Measurements from ENCODE around the gene MAZ. TPM values are rescaled to one million over a fixed set of nuclear protein-coding genes. Genes with fewer than 3 reads are reported as not detected.

The MAZ gene
- total and polyA plus RNA-seq, 2 of the 13 experiments (the other 11 are each of a cell fraction or from before 2014, with no cell fraction given): 203 to 277 TPM

GRCh38 chr16:29810699-29811169, 4.4 kb downstream of the MAZ start (continued):
- 0 out of 2 replicates have a peak, but pooled peaks have one; percentile 7 for TF ChIP-seq SNAPC4 (CRISPR knock-in tag; IDR thresholded peaks at IDR 0.05)
- TF ChIP-seq MXD1 (CRISPR knock-in tag; IDR thresholded peaks at IDR 0.05): no peak
- TF ChIP-seq ZNF776 (CRISPR knock-in tag; IDR thresholded peaks at IDR 0.05): peak; percentile 12; the same call in 1 of the 2 replicates
- no peak; the same call in 1 of the 2 replicates for TF ChIP-seq ZMAT3 (CRISPR knock-in tag; conservative IDR thresholded peaks at IDR 0.05)
- TF ChIP-seq TCF12 (IDR thresholded peaks at IDR 0.05): no peak
- TF ChIP-seq TCF12 (CRISPR knock-in tag; IDR thresholded peaks at IDR 0.05): 0 out of 2 replicates have a peak, but pooled peaks have one; percentile 8
- TF ChIP-seq ZNF333 (CRISPR knock-in tag; IDR thresholded peaks at IDR 0.05; ENCODE audit: borderline replicate concordance): peak; percentile 45; the same call in 1 of the 2 replicates
- no peak for TF ChIP-seq NKX3-1 (CRISPR knock-in tag; IDR thresholded peaks at IDR 0.05)
- no peak for TF ChIP-seq MLXIP (CRISPR knock-in tag; IDR thresholded peaks at IDR 0.05; ENCODE audit: borderline replicate concordance)
- TF ChIP-seq ZFP41 (CRISPR knock-in tag; IDR thresholded peaks at IDR 0.05; ENCODE audit: borderline replicate concordance): no peak
- TF ChIP-seq ARNTL (CRISPR knock-in tag; IDR thresholded peaks at IDR 0.05): 0 out of 2 replicates have a peak, but pooled peaks have one; percentile 2
- 0 out of 2 replicates have a peak, but pooled peaks have one; percentile 15 for TF ChIP-seq ZNF567 (CRISPR knock-in tag; IDR thresholded peaks at IDR 0.05; ENCODE audit: borderline replicate concordance)
- TF ChIP-seq RFX5 (IDR thresholded peaks at IDR 0.05; ENCODE audit: low read depth, low read length): no peak
- TF ChIP-seq E2F2 (CRISPR knock-in tag; IDR thresholded peaks at IDR 0.05; ENCODE audit: borderline replicate concordance): 0 out of 2 replicates have a peak, but pooled peaks have one; percentile 9
- 0 out of 2 replicates have a peak, but pooled peaks have one; percentile 8 for TF ChIP-seq ZNF317 (CRISPR knock-in tag; IDR thresholded peaks at IDR 0.05)
- peak; percentile 11; the same call in 1 of the 2 replicates for TF ChIP-seq SP2 (CRISPR knock-in tag; IDR thresholded peaks at IDR 0.05)

Data from HepG2 (cell line).